HAP-1 (cell line): ENCODE results near the gene GRIN3B.

Source experiments
- DNase-seq, 2 experiments: peaks; one replicate each; pipeline ENCODE4 v3.0.0-alpha.2; 2016 to 2020; ENCODE audit warnings: low spot score in 2 of 2
- H3K27me3 ChIP-seq: fragments of 250-450 bp; sonication (Bioruptor Pico); 2 replicates; pipeline ENCODE4 v1.5.1; 2020; ENCODE audit warnings: low read depth, mild to moderate bottlenecking, moderate library complexity
- H3K36me3 ChIP-seq: fragments of 250-450 bp; sonication (Bioruptor Pico); replicated peaks from 2 replicates; pipeline ENCODE4 v1.5.1; 2020; ENCODE audit warnings: mild to moderate bottlenecking
- H3K4me1 ChIP-seq: fragments of 250-450 bp; sonication (Bioruptor Pico); 2 replicates; pipeline ENCODE4 v1.5.1; 2020; ENCODE audit warnings: mild to moderate bottlenecking
- H3K4me3 ChIP-seq: fragments of 250-450 bp; sonication (Bioruptor Pico); 2 replicates; pipeline ENCODE4 v1.5.1; 2020; ENCODE audit warnings: mild to moderate bottlenecking, moderate library complexity
- H3K9me3 ChIP-seq: fragments of 250-450 bp; sonication (Bioruptor Pico); 2 replicates; pipeline ENCODE4 v1.5.1; 2020; ENCODE audit warnings: mild to moderate bottlenecking, moderate library complexity
- in situ Hi-C: fragments of 300-500 bp; cut with MboI; formaldehyde crosslinking; loops from 3 replicates; pipeline ENCODE4 v1.14.3; 2020; ENCODE audit warnings: low sequenced_read_pairs, inconsistent platforms, mixed read lengths

Gene GRIN3B

GRCh38 chr19:960020-960419 is 40.2 kb upstream of the GRIN3B start:
- no peak overlapping the region for H3K4me3 ChIP-seq
- no peak for DNase-seq
- no peaks in the 10 kb centered on the region for H3K27me3 ChIP-seq
- no peaks in the 10 kb centered on the region for H3K9me3 ChIP-seq
- in situ Hi-C loops: no loop called here
- no peaks in the 10 kb centered on the region for H3K4me1 ChIP-seq
- H3K36me3 ChIP-seq: peaks cover 15% of the 10 kb centered on the region

DNA sequence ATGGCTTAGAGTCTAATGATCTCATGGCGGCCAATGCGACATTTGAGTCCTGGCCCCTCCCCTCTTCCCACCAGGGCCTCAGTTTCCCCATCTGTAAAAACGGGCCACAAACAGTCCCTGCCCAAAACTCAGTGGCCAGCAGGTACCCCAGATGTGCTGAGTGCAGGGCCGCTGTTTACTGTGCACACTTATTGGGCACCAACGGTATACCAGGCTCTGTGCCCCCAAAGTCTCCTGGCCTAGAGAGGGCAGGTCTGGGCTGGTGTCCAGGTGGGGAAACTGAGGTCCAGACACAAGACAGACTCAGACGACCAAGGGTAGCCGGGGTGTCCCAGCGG is 39.6 kb upstream of the GRIN3B start:
- in situ Hi-C loops: no loop called here
- no peaks in the 10 kb centered on the region for H3K4me1 ChIP-seq
- H3K27me3 ChIP-seq: no peaks in the 10 kb centered on the region
- no peak overlapping the region for H3K4me3 ChIP-seq
- DNase-seq: no peak
- H3K36me3 ChIP-seq: peaks cover 21% of the 10 kb centered on the region
- no peaks in the 10 kb centered on the region for H3K9me3 ChIP-seq

DNA sequence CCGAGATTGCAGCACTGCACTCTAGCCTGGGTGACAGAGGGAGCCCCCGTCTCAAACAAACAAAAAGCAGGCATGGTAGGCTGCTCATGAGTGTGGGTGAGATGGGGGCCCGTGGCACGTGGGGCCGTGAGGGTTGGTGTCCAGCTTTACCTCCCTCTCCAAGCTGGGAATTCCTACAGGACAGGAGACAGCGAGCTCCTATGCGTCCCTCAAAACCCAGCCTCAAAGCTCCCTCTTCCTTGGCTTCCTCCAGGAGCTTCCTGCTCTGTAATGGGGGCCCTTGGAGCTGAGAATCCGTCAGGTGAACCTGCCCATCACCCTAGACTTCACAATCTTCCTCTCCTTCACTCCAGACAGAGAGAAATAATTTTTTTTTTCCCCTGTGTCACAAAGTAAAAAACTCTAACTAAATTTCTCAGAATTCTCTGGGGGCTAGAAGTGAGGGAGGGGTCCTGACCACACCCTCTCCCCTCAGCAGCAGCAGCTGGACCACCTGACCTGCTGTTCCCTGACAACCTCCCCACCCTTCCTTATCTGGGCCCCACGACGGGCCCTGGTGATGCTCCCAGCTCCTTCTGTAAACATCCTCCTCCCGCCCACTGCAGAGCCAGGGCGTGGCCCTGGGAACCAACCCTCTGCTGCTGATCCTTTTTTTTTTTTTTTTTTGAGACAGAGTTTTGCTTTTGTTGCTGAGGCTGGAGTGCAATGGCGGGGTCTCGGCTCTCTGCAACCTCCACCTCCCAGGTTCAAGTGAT is 38.2 kb upstream of the GRIN3B start:
- no peaks in the 10 kb centered on the region for H3K9me3 ChIP-seq
- no peaks in the 10 kb centered on the region for H3K4me1 ChIP-seq
- H3K4me3 ChIP-seq: no peak overlapping the region
- no peaks in the 10 kb centered on the region for H3K27me3 ChIP-seq
- H3K36me3 ChIP-seq: peaks cover 28% of the 10 kb centered on the region
- no peak for DNase-seq
- in situ Hi-C loops: no loop called here

DNA sequence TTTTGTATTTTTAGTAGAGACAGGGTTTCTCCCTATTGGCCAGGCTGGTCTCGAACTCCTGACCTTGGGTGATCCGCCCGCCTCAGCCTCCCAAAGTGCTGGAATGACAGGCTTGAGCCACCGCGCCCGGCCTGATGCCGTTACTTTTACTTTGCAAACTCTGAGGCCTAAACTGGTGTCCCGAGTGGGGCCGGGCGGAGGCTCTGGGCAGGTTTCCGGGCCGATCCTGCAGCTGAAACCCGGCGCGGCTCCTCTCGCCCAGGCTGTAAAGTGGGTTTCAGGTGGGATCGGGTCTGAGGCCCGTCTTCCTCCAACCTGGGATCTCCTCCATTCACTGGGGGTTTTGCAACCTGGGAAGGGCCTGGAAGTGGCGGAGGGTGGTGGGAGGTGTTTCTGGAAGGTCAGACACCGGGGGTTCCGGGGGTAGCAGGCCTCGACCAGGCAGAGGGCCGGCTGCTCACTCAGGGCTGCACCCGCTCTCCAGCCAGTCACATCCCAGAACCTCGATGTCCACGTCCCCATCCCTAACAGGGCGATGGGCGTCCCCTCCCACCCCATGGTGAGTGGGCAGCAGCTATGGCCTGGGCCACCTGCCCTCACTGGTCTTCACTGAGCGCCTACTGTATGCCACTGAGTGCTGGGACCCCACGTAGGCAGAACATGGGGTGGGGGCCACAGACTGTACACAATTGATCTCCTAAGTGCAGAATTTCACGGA is 37.4 kb upstream of the GRIN3B start:
- Histone ChIP-seq H3K27me3 (no peaks in the 10 kb centered on the region), H3K4me1 (no peaks in the 10 kb centered on the region), H3K4me3 (no peak overlapping the region), H3K9me3 (no peaks in the 10 kb centered on the region), H3K36me3 (peaks cover 34% of the 10 kb centered on the region)
- no peak for DNase-seq
- in situ Hi-C loops: no loop called here

GRCh38 chr19:963486-963951 is 36.7 kb upstream of the GRIN3B start:
- no peak overlapping the region for H3K4me3 ChIP-seq
- DNase-seq: no peak
- H3K9me3 ChIP-seq: no peaks in the 10 kb centered on the region; the same call in 1 of the 2 replicates
- H3K27me3 ChIP-seq: no peaks in the 10 kb centered on the region
- peaks cover 37% of the 10 kb centered on the region for H3K36me3 ChIP-seq
- H3K4me1 ChIP-seq: no peaks in the 10 kb centered on the region
- in situ Hi-C loops: no loop called here

DNA sequence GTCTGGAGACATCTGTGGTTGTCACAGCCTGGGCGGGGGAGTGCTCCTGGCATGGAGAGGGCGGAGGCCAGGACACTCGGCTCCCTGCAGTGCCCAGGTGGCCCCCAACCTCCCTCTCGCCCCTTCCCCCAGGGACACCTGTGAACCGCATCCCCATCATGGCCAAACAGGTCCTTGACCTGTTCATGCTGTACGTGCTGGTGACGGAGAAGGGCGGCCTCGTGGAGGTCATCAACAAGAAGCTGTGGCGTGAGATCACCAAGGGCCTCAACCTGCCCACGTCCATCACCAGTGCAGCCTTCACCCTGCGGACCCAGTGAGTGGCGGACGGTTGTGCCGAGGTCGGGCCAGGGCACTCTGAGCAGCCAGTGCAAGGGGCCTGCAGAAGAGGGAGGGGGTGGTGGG is 36.1 kb upstream of the GRIN3B start:
- Histone ChIP-seq H3K27me3 (no peaks in the 10 kb centered on the region), H3K4me3 (no peak overlapping the region), H3K4me1 (no peaks in the 10 kb centered on the region), H3K9me3 (no peaks in the 10 kb centered on the region; the same call in 1 of the 2 replicates), H3K36me3 (peaks cover 43% of the 10 kb centered on the region)
- in situ Hi-C loops: no loop called here
- DNase-seq: no peak

GRCh38 chr19:964761-965694 is 35.2 kb upstream of the GRIN3B start:
- Histone ChIP-seq H3K9me3 (peaks cover 2% of the 10 kb centered on the region), H3K4me3 (no peak overlapping the region), H3K4me1 (no peaks in the 10 kb centered on the region), H3K27me3 (no peaks in the 10 kb centered on the region), H3K36me3 (peaks cover 50% of the 10 kb centered on the region)
- DNase-seq: no peak
- in situ Hi-C loops: no loop called here

- no peaks in the 10 kb centered on the region for H3K27me3 ChIP-seq
- in situ Hi-C loops: no loop called here
- DNase-seq: no peak
- peaks cover 66% of the 10 kb centered on the region for H3K36me3 ChIP-seq
- peaks cover 11% of the 10 kb centered on the region for H3K9me3 ChIP-seq
- no peak overlapping the region for H3K4me3 ChIP-seq
- H3K4me1 ChIP-seq: no peaks in the 10 kb centered on the region
Measured at GRCh38 chr19:966485-967088, 33.6 kb upstream of the GRIN3B start.

GRCh38 chr19:970695-971094 is 29.5 kb upstream of the GRIN3B start:
- in situ Hi-C loops: no loop called here
- no peak for DNase-seq
- no peaks in the 10 kb centered on the region for H3K4me1 ChIP-seq
- no peak overlapping the region for H3K4me3 ChIP-seq
- peaks cover 48% of the 10 kb centered on the region for H3K36me3 ChIP-seq
- peaks cover 11% of the 10 kb centered on the region for H3K9me3 ChIP-seq
- no peaks in the 10 kb centered on the region for H3K27me3 ChIP-seq

GRCh38 chr19:971795-972194 is 28.4 kb upstream of the GRIN3B start:
- in situ Hi-C loops: no loop called here
- peaks cover 44% of the 10 kb centered on the region for H3K36me3 ChIP-seq

GRCh38 chr19:972281-972680 is 27.9 kb upstream of the GRIN3B start:
- H3K27me3 ChIP-seq: no peaks in the 10 kb centered on the region
- peaks cover 11% of the 10 kb centered on the region for H3K9me3 ChIP-seq
- H3K36me3 ChIP-seq: peaks cover 39% of the 10 kb centered on the region
- no peak for DNase-seq
- no peak overlapping the region for H3K4me3 ChIP-seq
- in situ Hi-C loops: no loop called here
- H3K4me1 ChIP-seq: no peaks in the 10 kb centered on the region

More at GRCh38 chr19:971795-972194, 28.4 kb upstream of the GRIN3B start:
- no peaks in the 10 kb centered on the region for H3K27me3 ChIP-seq
- DNase-seq: no peak
- no peaks in the 10 kb centered on the region for H3K4me1 ChIP-seq
- H3K4me3 ChIP-seq: no peak overlapping the region
- H3K9me3 ChIP-seq: peaks cover 11% of the 10 kb centered on the region

DNA sequence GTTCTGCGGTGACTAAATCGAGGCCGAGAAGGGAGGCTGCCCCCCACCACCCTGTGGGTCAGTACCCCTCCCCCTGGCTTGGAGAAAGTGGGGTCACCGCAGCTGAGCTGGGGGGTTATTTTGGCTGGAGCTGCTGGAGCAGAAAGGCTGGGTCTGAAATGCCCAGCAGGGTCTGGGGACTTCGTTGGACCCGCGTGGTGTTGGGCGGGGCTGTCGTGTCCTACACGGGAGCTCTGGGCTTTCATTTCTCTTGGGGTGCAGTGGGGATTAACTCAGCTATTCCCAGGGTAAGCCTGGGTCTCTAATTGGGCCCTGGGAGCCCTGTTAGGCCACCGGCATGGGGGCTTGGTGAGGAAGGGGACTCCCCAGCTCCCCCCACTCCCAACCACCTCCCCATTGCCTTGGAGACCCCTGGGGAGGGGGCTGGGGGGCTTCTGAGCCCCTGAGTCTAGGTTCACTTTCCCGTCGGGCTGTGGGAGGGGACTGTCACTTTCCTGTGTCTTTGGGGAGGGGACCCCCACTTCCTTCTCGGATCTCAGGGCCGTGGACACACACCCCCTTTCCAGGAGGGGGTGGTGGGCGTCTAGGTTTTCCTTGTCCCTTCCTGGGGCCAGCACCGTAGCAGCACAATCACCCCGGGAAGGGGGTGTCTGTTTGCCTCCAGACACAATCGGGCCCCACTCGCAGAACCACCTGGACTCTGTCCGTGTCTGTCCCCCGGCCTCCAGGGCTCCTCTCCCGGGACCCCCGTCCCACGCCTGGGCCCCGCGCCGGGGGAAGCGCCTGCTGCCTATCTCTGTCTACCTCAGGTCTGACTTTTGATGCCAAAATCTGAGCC is 26.3 kb upstream of the GRIN3B start:
- DNase-seq: no peak
- no peaks in the 10 kb centered on the region for H3K4me1 ChIP-seq
- H3K36me3 ChIP-seq: peaks cover 28% of the 10 kb centered on the region
- no peak overlapping the region for H3K4me3 ChIP-seq
- peaks cover 11% of the 10 kb centered on the region for H3K9me3 ChIP-seq
- in situ Hi-C loops: no loop called here
- H3K27me3 ChIP-seq: no peaks in the 10 kb centered on the region
